ENCODE measurements around the gene NPHP1. TPM values are rescaled to one million over a fixed set of nuclear protein-coding genes. Genes with fewer than 3 reads are reported as not detected.
A peak's percentile ranks its signal among the peaks of the same experiment; 100 is the strongest.
"Not testable (repeated sequence)": the region's sequence is repeated elsewhere in the genome, so short reads cannot be mapped to it uniquely, and the experiment has no call there.

NPHP1 gene
- total and polyA plus RNA-seq, 5 experiments from 2014 or later: 0.40 to 1.6 (median 0.96) TPM

GRCh38 chr2:110172506-110172905, 32.3 kb downstream of the NPHP1 start:
- H3K4me1 Mint-ChIP-seq: peaks cover 4 to 6% (median 4%) of the 10 kb centered on the region in 4 donors
- no peak for ATAC-seq
- no peaks in the 10 kb centered on the region for H3K9me3 Mint-ChIP-seq
- POLR2A ChIA-PET: no interaction called here
- H3K36me3 Mint-ChIP-seq: no peaks in the 10 kb centered on the region
- peaks cover 0 to 10% (median 5%) of the 10 kb centered on the region in 5 donors for H3K27me3 Mint-ChIP-seq
- H3K27ac Mint-ChIP-seq: no peak overlapping the region
- no peak overlapping the region for H3K4me3 Mint-ChIP-seq
- DNase-seq: no peak

GRCh38 chr2:110170102-110170501, 34.7 kb downstream of the NPHP1 start:
- peaks cover 4 to 6% (median 4%) of the 10 kb centered on the region in 4 donors for H3K4me1 Mint-ChIP-seq
- ATAC-seq (no peak), DNase-seq (no peak)
- POLR2A ChIA-PET: no interaction called here
- no peaks in the 10 kb centered on the region for H3K36me3 Mint-ChIP-seq
- peaks cover 0 to 4% (median 2%) of the 10 kb centered on the region in 5 donors for H3K27me3 Mint-ChIP-seq
- no peaks in the 10 kb centered on the region for H3K9me3 Mint-ChIP-seq
- H3K27ac Mint-ChIP-seq: peak overlapping the region in 2 of 10 donors; percentile 2 to 3
- peak overlapping the region in 4 of 10 donors; percentile 20 to 76 (median 41) for H3K4me3 Mint-ChIP-seq

DNA sequence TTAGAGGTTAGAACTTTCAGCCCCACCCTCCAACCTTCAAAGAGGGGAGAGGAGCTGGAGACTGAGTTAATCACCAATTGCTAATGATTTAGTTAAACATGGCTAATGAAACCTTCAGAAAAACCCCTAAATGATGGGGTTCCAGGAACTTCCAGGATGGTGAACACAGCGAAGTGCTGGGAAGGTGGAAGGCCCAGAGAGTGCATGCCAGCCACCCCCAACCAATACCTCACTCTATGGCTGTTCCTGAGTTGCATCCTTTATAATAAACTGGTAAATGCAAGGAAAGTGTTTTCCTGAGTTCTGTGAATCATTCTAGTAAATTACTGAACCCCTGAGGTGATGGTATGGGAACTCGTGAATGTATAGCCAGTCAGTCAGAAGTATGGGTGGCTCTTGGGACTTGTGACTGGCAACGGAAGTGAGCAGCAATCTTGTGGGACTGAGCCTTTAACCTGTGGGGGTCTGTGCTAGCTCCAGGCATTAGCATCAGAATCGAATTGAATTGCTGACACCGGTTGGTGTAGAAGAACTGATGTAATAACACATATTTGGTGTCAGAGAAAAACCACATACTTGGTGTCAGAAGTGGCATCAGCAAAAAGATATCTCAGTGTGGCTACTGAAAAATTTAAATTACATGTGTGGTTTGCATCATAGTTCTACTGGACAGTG, 37.4 kb downstream of the NPHP1 start:
- DNase-seq (no peak), ATAC-seq (no peak)
- H3K27me3 Mint-ChIP-seq: peaks cover 0 to 8% (median 6%) of the 10 kb centered on the region in 5 donors
- peaks cover 4 to 6% (median 4%) of the 10 kb centered on the region in 4 donors for H3K4me1 Mint-ChIP-seq
- H3K27ac Mint-ChIP-seq: no peak overlapping the region
- H3K36me3 Mint-ChIP-seq: peaks cover 0 to 4% (median 0%) of the 10 kb centered on the region in 3 donors
- POLR2A ChIA-PET: no interaction called here
- H3K9me3 Mint-ChIP-seq: no peaks in the 10 kb centered on the region
- no peak overlapping the region for H3K4me3 Mint-ChIP-seq

DNA sequence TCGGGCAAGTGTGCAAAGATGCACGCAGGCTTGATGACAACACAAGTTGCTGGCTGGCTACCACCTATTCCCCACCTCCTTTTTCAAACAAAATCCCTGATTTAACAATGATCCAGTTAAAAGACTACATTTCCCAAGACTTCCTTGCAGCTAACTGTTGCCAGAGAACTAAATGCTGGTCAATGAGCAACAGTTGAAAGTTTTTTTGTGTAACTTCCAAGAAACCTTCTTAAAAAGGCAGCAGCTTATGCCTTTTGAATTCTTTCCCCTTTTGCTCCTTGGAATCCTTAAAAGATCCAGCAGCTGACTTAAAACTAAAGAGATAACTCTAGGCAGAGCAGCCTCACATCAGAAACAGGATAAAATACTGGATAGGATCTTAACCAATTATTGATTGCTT, 38.5 kb downstream of the NPHP1 start:
- Mint-ChIP-seq H3K36me3 (peaks cover 0 to 4% (median 0%) of the 10 kb centered on the region in 3 donors), H3K9me3 (no peaks in the 10 kb centered on the region), H3K4me3 (no peak overlapping the region), H3K27ac (no peak overlapping the region), H3K4me1 (peaks cover 4 to 6% (median 4%) of the 10 kb centered on the region in 4 donors), H3K27me3 (peaks cover 0 to 10% (median 6%) of the 10 kb centered on the region in 5 donors)
- DNase-seq (no peak), ATAC-seq (no peak)
- POLR2A ChIA-PET: no interaction called here

- no peak overlapping the region for H3K4me3 Mint-ChIP-seq
- peaks cover 0 to 17% (median 2%) of the 10 kb centered on the region in 3 donors for H3K36me3 Mint-ChIP-seq
- H3K27me3 Mint-ChIP-seq: peaks cover 0 to 5% (median 0%) of the 10 kb centered on the region in 5 donors
- POLR2A ChIA-PET: no interaction called here
- H3K4me1 Mint-ChIP-seq: peaks cover 0 to 7% (median 4%) of the 10 kb centered on the region in 4 donors
- peak; percentile 57 to 58 for ATAC-seq
- peak in 5 of 10 donors; percentile 1 to 26 (median 9) for DNase-seq
- H3K27ac Mint-ChIP-seq: no peak overlapping the region
- H3K9me3 Mint-ChIP-seq: peaks cover 0 to 35% (median 14%) of the 10 kb centered on the region in 9 donors
Observed at GRCh38 chr2:110157153-110157793, 47.5 kb downstream of the NPHP1 start.

GRCh38 chr2:110154828-110155227, 50.0 kb downstream of the NPHP1 start:
- Mint-ChIP-seq H3K9me3 (peaks cover 0 to 35% (median 14%) of the 10 kb centered on the region in 9 donors), H3K36me3 (peaks cover 0 to 17% (median 4%) of the 10 kb centered on the region in 3 donors)
- ATAC-seq, POLR2A ChIA-PET, DNase-seq, H3K4me1 Mint-ChIP-seq, H3K27ac Mint-ChIP-seq, H3K27me3 Mint-ChIP-seq, H3K4me3 Mint-ChIP-seq: not testable (repeated sequence)

DNA sequence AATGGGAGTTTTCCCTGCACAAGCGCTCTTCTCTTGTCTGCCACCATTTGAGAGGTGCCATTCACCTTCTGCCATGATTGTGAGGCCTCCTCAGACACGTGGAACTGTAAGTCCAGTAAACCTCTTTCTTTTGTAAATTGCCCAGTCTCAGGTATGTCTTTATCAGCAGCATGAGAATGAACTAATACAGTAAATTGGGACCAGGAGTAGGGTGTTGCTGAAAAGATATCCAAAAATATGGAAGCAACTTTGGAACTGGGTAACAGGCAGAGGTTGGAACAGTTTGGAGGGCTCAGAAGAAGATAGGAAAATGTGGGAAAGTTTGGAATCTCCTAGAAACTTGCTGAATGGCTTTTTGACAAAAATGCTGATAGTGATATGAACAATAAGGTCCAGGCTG, 50.6 kb downstream of the NPHP1 start:
- H3K27ac Mint-ChIP-seq: peak overlapping the region in 1 of 10 donors; percentile 40
- DNase-seq, POLR2A ChIA-PET, H3K27me3 Mint-ChIP-seq, H3K4me3 Mint-ChIP-seq, H3K4me1 Mint-ChIP-seq, ATAC-seq: not testable (repeated sequence)
- H3K9me3 Mint-ChIP-seq: peaks cover 0 to 35% (median 14%) of the 10 kb centered on the region in 9 donors
- peaks cover 0 to 17% (median 7%) of the 10 kb centered on the region in 3 donors for H3K36me3 Mint-ChIP-seq

DNA sequence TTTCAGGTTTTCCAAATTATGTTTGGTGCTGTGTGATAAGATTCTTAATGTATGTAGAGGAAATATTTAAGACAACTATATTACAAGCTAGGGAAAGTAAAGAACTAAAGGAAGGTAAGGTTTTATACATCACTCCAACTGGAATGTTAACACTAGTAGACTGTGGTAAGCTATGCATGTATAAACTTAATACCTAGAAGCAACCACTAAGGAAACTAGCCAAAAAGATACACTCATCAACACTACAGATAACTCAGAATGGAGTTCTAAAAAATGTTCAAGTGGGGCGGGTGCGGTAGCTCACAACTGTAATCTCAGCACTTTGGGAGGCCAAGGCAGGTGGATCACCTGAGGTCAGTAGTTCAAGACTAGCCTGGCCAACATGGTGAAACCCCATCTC, 51.4 kb downstream of the NPHP1 start:
- Mint-ChIP-seq H3K4me3 (no peak overlapping the region), H3K9me3 (peaks cover 0 to 35% (median 14%) of the 10 kb centered on the region in 9 donors)
- POLR2A ChIA-PET: no interaction called here

GRCh38 chr2:110152943-110153342, 51.9 kb downstream of the NPHP1 start:
- POLR2A ChIA-PET: no interaction called here
- Mint-ChIP-seq H3K27me3 (peaks cover 0 to 7% (median 1%) of the 10 kb centered on the region in 5 donors), H3K4me3 (no peak overlapping the region), H3K27ac (no peak overlapping the region), H3K36me3 (peaks cover 0 to 17% (median 10%) of the 10 kb centered on the region in 3 donors), H3K4me1 (peaks cover 0 to 7% (median 4%) of the 10 kb centered on the region in 4 donors), H3K9me3 (peaks cover 0 to 35% (median 14%) of the 10 kb centered on the region in 9 donors)
- DNase-seq (no peak), ATAC-seq (no peak)

More for the DNA sequence above, 51.4 kb downstream of the NPHP1 start:
- peaks cover 0 to 7% (median 4%) of the 10 kb centered on the region in 4 donors for H3K4me1 Mint-ChIP-seq
- no peak for ATAC-seq
- no peak overlapping the region for H3K27ac Mint-ChIP-seq
- H3K36me3 Mint-ChIP-seq: peaks cover 0 to 17% (median 7%) of the 10 kb centered on the region in 3 donors
- no peak for DNase-seq
- H3K27me3 Mint-ChIP-seq: peaks cover 0 to 4% (median 1%) of the 10 kb centered on the region in 5 donors

DNA sequence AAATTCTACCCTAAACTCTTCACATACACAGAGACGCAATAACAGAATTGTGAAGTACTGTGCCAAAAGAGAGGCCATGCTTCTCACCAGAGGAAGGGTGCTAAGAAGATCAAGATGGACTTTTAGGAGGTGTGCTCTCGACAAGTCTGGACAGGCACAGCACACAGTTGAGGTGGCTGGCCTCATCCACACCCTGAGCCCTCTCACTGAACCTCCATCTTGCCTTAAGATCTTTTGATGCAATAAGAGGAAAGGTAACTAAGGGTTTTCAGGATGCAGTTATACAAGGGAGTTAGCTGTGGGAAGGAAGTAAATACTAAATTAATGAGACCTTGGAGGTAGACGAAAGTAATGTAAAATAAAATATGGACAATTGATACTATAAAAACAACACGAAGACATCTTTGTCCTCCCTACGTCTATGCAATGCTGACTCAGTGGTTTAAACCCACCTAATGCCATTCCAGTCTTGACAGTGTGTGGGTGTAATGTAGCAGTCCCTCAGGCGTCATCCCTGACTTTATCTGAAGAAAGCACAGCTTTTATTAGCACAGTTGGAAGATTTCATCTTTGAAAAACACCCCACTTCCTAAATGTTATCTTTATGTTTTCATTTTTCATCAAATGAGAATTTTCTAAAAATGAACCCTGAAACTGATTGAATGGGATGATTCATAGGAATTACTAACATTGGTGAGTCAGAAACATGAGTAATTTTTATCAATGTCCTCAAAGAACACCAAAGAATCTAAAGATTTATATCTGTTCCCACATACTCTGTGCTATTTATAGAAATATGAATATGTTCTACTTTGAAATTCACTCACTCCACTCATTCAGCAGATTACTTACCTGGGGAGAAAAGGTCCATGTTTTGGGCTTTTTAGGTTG, 55.2 kb downstream of the NPHP1 start:
- H3K9me3 Mint-ChIP-seq: peaks cover 0 to 19% (median 12%) of the 10 kb centered on the region in 9 donors
- ATAC-seq (no peak), DNase-seq (no peak)
- H3K4me3 Mint-ChIP-seq: no peak overlapping the region
- POLR2A ChIA-PET: no interaction called here
- peaks cover 0 to 3% (median 1%) of the 10 kb centered on the region in 5 donors for H3K27me3 Mint-ChIP-seq
- H3K36me3 Mint-ChIP-seq: peaks cover 0 to 9% (median 7%) of the 10 kb centered on the region in 3 donors
- H3K27ac Mint-ChIP-seq: no peak overlapping the region
- no peaks in the 10 kb centered on the region for H3K4me1 Mint-ChIP-seq

- peaks cover 0 to 9% (median 0%) of the 10 kb centered on the region in 3 donors for H3K36me3 Mint-ChIP-seq
- H3K4me1 Mint-ChIP-seq: no peaks in the 10 kb centered on the region
- H3K9me3 Mint-ChIP-seq: peaks cover 0 to 8% (median 0%) of the 10 kb centered on the region in 9 donors
- ATAC-seq (no peak), DNase-seq (no peak)
- no peak overlapping the region for H3K4me3 Mint-ChIP-seq
- H3K27ac Mint-ChIP-seq: no peak overlapping the region
- peaks cover 0 to 3% (median 0%) of the 10 kb centered on the region in 5 donors for H3K27me3 Mint-ChIP-seq
- POLR2A ChIA-PET: no interaction called here
Observed at GRCh38 chr2:110146945-110147332, 57.9 kb downstream of the NPHP1 start.

GRCh38 chr2:110146183-110146944, 58.4 kb downstream of the NPHP1 start:
- ATAC-seq: no peak
- POLR2A ChIA-PET: no interaction called here
- Mint-ChIP-seq H3K9me3 (peaks cover 0 to 8% (median 0%) of the 10 kb centered on the region in 9 donors), H3K4me1 (no peaks in the 10 kb centered on the region), H3K27ac (no peak overlapping the region), H3K27me3 (peaks cover 0 to 3% (median 0%) of the 10 kb centered on the region in 5 donors), H3K36me3 (peaks cover 0 to 9% (median 0%) of the 10 kb centered on the region in 3 donors), H3K4me3 (no peak overlapping the region)
- no peak for DNase-seq

Data from naive thymus-derived CD8-positive, alpha-beta T cell (primary cell).